Measurements from ENCODE around the gene RLBP1.

Gene RLBP1

GRCh38 chr15:89206908-89207331 is 14.5 kb downstream of the RLBP1 start:
- DNase-seq (ENCODE audit: low read depth, low spot score) = peak; percentile 94

- no peak for DNase-seq (ENCODE audit: low read depth, low spot score)
Measured at GRCh38 chr15:89205991-89206585, 15.3 kb downstream of the RLBP1 start.

GRCh38 chr15:89203705-89204273 is 17.6 kb downstream of the RLBP1 start:
- DNase-seq (ENCODE audit: low read depth, low spot score) = no peak

GRCh38 chr15:89201465-89202005 is 19.8 kb downstream of the RLBP1 start:
- DNase-seq (ENCODE audit: low read depth, low spot score) = no peak

- no peak for DNase-seq (ENCODE audit: low read depth, low spot score)
Measured at GRCh38 chr15:89200182-89200581, 21.2 kb downstream of the RLBP1 start.

- peak; percentile 38 for DNase-seq (ENCODE audit: low read depth, low spot score)
Measured at GRCh38 chr15:89199746-89200145, 21.6 kb downstream of the RLBP1 start.

GRCh38 chr15:89198934-89199333 is 22.4 kb downstream of the RLBP1 start:
- no peak for DNase-seq (ENCODE audit: low read depth, low spot score)

- DNase-seq (ENCODE audit: low read depth, low spot score) = no peak
Measured at GRCh38 chr15:89198196-89198595, 23.2 kb downstream of the RLBP1 start.

GRCh38 chr15:89197503-89197971 is 23.8 kb downstream of the RLBP1 start:
- peak; percentile 85 for DNase-seq (ENCODE audit: low read depth, low spot score)

- no peak for DNase-seq (ENCODE audit: low read depth, low spot score)
Measured at GRCh38 chr15:89196994-89197393, 24.4 kb downstream of the RLBP1 start.

- DNase-seq (ENCODE audit: low read depth, low spot score) = no peak
Measured at GRCh38 chr15:89196241-89196640, 25.1 kb downstream of the RLBP1 start.

GRCh38 chr15:89195836-89196235 is 25.5 kb downstream of the RLBP1 start:
- DNase-seq (ENCODE audit: low read depth, low spot score) = no peak

- DNase-seq (ENCODE audit: low read depth, low spot score) = no peak
Measured at GRCh38 chr15:89194608-89195007, 26.8 kb downstream of the RLBP1 start.

GRCh38 chr15:89192766-89193165 is 28.6 kb downstream of the RLBP1 start:
- no peak for DNase-seq (ENCODE audit: low read depth, low spot score)

GRCh38 chr15:89192136-89192535 is 29.2 kb downstream of the RLBP1 start:
- no peak for DNase-seq (ENCODE audit: low read depth, low spot score)

GRCh38 chr15:89187986-89188514 is 33.3 kb downstream of the RLBP1 start:
- no peak for DNase-seq (ENCODE audit: low read depth, low spot score)

- no peak for DNase-seq (ENCODE audit: low read depth, low spot score)
Measured at GRCh38 chr15:89187301-89187985, 33.9 kb downstream of the RLBP1 start.

- no peak for DNase-seq (ENCODE audit: low read depth, low spot score)
Measured at GRCh38 chr15:89186803-89187202, 34.6 kb downstream of the RLBP1 start.

- no peak for DNase-seq (ENCODE audit: low read depth, low spot score)
Measured at GRCh38 chr15:89184886-89185526, 36.4 kb downstream of the RLBP1 start.

GRCh38 chr15:89184357-89184756 is 37.0 kb downstream of the RLBP1 start:
- DNase-seq (ENCODE audit: low read depth, low spot score) = no peak

- DNase-seq (ENCODE audit: low read depth, low spot score) = no peak
Measured at GRCh38 chr15:89179966-89180875, 41.2 kb downstream of the RLBP1 start.
